AG08396 (cell line): ENCODE measurements around the gene PKNOX2.

Experiments used
- DNase-seq: peaks from one replicate; pipeline ENCODE4 v3.0.0; 2012; ENCODE audit warnings: low spot score, mixed read lengths

The PKNOX2 gene, protein sequence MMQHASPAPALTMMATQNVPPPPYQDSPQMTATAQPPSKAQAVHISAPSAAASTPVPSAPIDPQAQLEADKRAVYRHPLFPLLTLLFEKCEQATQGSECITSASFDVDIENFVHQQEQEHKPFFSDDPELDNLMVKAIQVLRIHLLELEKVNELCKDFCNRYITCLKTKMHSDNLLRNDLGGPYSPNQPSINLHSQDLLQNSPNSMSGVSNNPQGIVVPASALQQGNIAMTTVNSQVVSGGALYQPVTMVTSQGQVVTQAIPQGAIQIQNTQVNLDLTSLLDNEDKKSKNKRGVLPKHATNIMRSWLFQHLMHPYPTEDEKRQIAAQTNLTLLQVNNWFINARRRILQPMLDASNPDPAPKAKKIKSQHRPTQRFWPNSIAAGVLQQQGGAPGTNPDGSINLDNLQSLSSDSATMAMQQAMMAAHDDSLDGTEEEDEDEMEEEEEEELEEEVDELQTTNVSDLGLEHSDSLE

DNA sequence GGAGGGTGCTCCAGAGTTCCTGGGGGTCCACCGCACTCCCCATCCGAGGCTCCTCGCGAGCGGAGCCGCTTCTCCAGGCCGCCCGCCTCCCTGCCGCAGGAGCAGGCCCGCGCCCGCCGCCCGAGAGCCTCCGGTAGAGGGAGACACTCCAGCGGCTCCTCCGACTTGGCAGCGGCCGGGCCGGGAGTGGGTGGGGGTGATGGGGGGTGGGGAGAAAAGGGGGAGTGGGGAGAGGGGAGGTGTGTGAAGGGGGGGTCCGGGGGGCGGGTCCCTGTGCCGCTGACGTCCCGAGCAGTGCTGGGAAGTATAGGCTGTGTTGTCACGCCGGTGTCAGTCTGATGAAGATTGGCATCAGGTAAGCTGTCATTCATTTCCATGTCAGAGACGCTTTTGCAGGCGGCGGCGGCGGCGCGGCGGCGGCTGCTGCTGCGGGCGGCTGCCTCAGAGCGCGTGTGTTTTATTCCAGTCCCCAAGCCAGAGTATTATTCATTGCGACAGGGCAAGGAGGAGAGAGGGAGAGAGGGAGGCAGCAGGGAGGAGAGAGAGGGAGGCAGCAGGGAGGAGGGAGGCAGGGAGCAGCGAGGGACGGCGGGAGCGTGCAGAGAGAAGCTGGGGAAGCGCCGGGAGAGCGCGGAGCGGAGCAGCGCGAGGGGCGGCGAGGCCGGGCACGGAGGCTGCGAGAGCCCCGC is at the start of gene PKNOX2:
PKNOX2 (plus strand) TSS at position 330 of the 689 bp plus-strand sequence. CDS start 186,555 bp downstream, outside the sequence.
- DNase-seq: peak; percentile 87

DNA sequence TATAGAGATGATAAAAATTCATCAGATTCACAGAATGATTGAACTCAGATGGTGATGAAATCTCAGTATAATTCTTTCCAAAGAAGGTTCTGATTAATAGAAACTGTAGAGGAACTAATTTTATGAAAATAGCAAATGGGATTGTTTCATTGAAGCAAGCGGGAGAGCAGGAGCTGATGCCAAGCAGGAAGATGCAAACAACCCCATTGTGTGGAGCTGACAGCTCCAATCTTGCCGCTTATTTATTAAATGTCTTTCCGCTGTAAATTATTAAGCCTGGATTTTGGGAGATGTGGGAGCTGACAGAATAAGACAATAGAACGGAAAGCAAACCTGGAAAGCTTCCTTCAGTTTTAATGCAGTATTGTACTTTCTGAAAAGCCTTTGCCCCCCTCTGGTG is 47.1 kb upstream of the PKNOX2 start:
- no peak for DNase-seq

DNA sequence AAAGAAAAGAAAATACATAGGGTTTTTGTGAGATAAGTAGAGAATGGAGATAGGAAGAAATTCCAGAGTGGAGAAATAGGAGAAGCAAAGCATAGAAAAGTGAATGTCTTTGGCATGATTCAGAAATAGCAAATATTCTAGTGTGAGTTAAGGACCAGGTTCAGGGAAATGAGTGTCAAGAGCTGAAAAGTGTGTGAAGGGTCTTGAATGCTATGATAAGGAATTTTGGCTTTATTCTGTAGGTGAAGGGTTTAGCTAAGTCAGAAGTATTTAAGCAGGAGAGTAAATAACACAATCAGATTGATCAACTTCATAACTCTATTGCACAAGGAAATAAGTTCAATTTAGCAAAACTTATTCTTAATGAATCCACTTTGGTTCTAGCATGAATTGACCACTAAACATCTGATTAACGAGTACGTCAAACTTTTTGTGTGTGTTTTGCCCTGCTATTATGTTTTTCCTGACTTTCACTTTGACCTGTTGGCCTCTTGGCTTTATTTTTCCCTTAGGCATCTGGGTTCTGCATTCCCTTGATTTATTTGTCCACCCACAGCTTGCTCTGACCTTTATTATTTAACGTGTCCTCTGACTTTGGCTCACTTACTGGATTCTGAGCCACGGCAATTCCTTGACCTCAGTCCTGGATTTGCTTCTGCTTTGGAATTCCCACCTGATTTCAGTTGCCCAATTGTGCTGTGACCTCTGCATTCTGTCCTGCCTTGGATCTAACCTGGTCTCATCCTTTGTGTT is 41.2 kb upstream of the PKNOX2 start:
- no peak for DNase-seq

DNA sequence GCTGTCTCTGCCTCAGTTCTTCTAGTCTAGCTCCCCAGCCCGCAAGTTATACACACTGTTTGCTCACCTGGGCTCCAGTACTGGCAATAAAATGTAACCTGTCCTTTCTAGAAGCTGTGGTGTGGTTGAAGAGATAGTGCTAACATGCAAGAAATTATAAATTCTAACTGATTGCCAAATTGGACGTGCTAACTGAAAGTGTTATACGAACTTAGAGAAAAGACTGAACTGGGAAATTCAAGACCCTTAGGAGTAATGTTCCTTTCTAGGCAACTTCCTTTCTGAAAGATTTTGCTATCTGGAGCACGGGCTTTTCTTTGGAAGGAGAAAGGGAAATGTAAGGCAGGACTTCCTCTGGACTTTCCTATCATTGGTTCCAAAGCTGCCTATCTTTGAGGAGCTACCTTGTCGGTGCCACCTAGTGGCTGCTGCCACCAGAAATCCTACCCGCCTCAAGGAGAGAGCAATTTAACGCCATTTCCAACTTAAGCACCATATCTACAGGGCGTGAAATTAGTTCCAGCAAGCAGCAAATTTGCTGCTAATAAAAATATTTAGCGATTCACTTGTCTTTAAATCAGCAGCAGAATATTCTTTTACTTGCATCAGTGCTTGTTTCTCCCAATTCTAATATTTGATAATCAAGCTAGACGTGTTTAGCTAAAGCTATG is 40.5 kb upstream of the PKNOX2 start:
- peak; percentile 32 for DNase-seq

DNA sequence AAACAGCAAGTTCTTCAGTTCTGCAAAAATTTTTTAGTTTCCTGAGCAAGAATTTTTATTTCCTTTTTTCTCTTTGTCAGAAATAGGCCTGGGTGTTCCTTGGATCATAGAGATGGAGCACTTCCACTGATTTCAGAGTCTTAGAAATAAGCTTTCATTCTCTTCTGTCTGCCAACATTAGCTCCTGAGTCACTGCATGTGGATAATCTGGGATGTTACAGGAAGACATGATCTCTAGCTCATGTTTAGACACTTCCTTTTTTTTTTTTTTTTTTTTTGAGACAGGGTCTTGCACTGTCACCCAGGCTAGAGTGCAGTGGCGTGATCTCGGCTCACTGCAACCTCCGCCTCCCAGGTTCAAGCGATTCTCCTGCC is 39.9 kb upstream of the PKNOX2 start:
- DNase-seq: no peak

DNA sequence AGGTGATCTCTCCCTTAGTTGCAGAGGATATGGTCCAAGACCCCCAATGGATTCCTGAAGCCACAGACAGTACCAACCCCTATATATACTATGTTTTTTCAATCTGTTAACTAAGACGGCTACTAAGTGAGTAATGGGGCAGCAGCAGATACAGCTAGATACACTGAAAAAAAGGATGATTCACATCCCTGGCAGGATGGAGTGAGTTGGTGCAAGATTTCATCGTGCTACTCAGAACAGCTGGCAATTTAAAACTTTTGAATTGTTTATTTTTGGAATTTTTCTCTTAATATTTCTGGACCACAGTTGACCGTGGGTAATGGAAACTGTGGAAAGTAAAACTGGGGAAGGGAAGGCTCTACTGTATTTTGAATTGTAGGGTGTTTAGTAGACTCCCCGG is 36.1 kb upstream of the PKNOX2 start:
- DNase-seq: peak; percentile 57

DNA sequence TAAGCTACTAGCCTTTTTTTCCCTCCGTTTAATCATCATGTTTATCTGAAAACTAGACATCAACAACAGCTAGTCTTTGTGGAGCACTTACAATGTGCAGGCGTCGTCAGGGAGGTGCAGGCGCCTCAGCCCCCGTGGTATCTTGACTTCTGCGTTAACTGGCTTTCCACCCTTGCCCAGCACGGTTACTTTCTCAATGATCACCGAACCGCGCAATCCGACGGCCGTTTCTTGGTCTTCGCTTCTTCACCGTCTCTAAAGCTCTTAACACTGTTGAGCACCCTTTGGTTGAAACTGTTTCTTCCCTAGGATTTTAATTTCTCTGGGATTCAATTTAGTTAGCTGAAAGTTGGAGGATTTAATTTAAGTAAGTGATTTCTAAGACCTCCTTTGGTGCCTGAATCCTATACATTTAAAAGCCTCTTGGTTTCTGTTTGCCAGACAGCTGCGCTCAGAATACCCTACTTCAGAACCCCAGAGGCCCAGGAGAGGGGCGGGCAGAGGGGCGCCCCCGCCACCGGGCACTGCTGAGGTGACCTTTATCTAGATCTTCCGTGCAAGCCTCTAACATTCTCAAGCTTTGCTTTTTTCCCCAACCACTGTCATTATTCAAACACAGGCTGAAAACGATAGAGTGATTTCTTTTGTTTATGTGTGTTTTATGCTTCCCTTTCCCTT is 35.1 kb upstream of the PKNOX2 start:
- no peak for DNase-seq

DNA sequence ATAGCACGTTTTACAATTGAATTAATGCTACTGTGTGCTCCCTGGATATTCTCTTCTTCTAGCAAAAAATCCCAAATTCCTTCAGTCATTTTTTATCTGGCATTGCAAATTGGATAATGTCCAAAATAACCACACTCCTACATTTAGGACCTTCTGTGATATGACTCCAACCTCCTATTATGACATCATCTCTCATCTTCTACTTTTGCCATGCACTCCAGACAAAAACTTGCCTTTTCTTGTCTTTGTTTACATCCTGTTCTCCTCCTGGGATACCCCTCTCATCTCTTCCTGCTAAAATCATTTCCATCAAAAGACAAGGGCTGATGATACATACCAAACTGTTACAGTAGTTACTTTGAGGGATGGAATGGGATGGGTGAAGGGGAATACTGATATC is 32.5 kb upstream of the PKNOX2 start:
- DNase-seq: no peak

DNA sequence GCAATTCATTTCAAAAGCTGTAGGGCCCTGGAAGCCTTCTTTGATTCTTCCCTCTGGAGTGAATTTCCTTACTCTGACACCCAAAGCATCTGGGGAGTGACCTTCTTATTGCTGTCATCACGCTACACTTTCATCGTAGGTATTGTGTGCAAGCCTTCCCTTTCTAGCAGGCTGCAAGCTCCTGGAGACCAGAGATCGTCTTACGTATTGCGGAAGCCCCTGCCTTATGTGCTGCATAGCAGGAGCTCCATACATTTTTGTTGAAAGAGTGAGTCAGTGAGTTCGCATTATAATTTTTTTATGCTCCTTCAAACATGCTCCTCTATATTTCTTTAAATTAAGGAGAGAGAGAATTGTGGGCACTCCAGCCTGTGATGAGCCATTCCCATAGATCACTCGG is 32.0 kb upstream of the PKNOX2 start:
- DNase-seq: no peak

DNA sequence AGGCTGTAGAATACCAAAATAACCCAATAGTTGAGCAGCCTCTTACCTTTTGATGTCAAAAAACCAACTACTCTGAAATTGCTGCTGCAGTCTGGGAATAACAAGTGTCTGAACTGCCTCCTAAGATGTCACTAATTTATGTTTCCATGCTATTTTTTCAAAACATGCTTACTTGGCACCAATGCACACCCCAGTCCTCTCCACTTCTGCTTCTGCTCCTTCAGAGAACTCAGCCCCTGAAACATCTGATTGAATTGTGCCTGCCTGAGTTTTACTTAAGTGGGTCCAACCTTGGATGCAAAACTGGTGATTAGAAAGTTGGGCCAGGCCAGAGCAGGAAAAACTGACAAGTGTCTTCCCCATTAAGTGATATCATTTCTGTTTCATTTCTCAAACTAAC is 28.6 kb upstream of the PKNOX2 start:
- DNase-seq: no peak

DNA sequence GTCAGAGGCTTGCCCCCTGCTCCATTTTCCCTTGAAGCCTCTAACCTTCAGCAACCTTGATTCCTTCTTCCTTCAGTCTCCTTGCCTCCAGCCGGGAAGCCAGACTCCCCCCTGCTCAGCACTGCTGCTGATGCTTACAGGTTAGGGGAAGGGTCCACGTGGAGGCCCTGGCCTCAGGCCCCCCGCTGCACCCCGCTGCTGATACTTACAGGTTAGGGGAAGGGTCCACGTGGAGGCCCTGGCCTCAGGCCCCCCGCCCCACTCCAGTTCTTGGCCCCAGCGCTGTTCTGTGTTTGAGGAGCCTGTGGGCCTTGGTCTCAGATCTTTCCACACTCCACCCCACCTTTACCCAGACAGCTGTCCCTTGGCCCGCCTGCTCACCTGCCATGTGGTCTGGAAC is 25.6 kb upstream of the PKNOX2 start:
- no peak for DNase-seq

DNA sequence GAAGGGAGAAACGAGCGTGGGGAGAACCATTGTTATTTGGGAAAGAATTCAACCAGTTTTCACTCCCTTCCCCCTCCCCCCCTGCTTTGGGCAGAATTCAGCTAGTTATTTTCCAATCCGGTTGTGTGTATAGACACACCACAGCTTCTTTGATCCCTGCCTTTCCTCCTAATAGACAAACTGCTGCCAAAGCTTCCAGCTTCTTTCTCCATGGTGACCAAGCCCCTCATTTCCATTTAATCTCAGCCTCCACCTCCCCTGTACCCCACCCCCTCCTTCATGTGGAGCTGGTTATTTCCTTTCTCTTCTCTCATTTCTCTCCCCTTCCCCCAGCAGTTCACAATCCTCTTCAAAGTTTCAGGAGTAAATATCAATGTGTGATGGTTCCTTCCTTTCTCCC is 24.8 kb upstream of the PKNOX2 start:
- DNase-seq: no peak

DNA sequence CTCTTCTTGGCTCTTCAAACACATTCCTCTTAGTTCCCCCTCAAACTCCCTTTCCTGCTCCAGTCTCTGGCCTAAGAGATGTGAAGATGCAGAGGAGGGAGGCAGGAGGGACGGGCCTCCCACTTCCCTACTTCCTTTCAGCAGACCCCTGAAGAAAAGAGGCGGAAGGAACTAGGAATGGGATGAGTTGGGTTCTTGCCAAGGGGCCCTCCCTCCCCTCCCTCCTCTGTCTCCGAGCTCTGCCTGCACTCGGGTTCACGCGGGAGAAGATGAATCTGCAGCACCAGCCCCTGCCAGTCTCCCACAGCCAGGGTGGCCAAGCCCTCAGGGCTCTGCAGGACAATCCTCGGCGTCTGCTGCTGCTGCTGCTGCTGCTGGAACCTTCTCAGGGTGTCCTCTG is 24.3 kb upstream of the PKNOX2 start:
- no peak for DNase-seq

DNA sequence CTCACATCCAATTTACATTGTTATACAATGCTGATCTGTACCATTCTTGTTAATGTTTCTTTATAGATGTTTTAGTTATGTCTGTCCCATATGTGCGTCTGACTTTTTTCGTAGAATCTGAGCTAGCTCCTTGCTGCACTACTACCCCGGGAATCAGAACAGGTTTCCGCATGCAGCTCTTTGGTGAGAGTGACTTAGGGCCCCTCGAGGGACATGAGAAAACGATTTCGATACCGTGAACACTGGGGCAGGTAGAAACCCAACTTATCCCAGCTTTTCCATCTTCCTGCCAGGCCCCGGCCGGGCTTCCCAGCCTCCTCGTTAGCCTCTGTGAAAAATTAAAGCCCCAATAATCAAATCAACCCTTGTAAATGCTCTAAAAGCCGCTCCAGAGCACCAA is 23.4 kb upstream of the PKNOX2 start:
- DNase-seq: no peak

DNA sequence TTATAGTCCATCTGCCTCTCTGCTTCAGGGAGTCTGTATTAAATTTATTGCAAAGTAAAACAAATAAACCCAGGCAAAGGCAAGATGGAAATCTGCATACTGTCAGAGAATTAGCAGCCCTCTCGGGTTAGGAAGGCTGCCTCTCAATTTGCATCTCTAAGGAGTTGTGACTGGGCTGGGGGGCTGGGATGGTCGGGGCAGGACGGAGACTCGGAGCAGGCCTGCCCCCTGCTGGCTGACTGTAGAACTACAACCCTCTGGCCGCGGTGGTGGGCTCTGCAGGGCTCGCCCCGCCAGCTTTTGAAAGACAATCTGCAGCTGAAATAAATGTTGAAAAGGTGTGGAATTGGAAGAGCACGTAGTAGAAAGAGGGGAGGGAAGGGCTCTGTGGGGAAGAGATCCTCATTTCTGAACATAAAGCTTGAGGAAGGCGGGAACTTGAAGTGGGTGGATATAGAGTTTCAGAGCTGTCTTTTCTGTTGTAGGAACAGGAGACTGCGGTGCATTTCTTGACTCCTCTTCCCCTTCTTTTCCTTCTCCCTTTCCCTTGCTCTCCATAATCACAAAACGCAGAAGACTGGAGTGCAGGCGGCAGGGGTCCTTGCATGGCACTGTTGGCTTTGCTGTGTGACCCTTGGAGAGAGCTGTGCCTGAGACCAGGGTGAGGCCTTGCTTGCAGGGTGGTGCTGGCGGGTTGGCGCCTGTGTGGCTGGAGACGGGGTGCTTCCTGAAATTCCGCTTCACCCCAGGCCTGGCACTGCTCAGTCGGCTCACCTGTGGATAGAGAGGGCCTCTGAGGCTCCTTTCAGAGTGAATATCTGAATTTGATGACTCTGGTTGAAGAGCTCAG is 22.6 kb upstream of the PKNOX2 start:
- DNase-seq: peak; percentile 73

DNA sequence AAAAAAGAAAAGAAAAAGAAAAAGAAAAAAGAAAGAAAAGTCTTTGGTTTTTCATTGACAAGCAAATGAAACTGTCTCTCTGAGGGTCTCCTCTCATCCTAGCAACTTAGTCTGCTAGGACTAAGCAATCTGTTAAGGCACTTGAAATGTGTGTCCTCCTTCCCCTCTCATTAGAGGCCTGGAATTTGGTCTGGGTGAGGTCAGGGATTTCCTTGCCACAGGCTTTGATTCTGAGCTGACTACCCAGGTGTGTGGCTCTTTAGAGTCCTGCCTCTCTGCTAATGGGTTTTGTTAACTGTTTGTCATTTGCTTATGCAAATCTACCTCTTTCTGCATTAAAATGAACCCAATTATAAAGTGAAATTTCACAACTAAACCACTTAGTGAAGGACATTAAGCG is 18.3 kb upstream of the PKNOX2 start:
- no peak for DNase-seq

DNA sequence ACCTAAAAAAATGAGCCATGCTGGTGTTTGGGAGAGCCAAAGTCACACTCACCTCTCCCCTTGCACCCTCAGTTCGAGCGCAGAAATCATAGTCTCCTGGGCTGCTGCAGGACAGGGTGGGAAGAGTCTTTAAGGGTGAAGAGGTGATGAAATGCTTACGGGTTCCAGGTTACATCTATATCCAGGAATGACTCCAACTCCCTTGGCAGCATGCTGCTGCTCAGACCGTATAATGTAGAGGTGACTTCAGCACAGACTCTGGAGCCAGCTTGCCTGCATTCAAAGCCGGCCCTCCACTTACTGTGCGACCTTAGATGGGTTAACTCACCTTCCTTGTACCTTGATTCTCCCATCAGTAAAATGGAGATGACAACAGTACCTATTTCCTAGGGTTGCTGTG is 17.3 kb upstream of the PKNOX2 start:
- DNase-seq: no peak

DNA sequence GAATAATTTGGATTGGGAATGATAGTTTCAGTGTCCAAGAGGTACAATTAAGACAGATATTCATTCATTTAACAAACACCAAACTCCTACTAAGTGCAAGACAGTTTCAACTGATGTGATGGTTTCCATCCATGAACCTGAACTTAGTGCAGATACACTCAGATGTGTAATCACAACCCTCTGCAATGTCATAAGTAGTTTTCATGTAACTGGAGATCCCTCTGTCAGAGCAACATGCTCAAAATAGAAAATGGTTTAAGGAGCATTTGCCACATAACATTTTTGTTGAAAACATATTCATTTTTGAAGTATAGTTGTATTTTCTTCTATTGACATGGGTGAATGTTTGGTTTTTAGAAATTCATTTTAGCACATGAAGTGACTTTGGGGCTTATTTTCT is 16.5 kb upstream of the PKNOX2 start:
- DNase-seq: no peak

DNA sequence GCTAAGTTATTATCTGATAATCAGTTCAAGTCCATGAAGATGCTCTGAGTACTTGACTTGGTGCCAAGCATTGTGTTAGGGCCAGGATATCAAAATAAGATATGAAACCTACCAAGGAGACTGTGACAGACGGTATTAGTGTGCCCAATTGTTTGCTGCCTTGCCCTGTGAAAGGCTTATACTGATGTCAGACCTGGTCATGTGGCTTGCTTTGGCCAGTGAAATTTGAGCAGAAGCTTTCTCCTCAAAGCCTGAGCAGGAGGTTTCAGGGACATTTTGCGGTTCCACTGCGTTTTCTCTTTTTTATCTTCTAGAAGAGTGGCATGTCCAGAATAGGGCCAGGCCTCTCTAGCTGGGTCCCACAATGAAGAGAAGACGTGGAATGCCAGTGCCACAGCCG is 15.8 kb upstream of the PKNOX2 start:
- DNase-seq: no peak

DNA sequence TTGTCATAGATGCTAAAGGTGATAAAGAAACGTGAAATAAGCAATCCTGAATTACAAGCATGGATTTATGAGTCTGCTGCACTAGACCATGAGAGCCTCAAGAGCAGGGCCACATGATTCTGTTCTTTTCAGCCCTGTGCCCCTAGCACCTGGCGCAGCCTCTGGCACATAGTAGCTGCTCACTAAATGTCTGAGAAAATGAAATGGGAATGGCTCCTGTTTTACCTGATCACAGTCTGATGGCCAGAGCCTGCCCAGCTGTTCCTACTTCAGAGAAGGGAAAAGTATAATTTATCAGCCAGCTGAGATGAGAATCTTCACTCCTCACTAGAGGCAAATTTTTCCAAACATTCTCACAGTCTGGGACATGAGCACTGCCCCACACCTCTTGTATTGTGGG is 10.7 kb upstream of the PKNOX2 start:
- no peak for DNase-seq
